C1 segment of cervical spinal cord (tissue), 14 donors: Measurements from ENCODE around the gene WSCD2.

Experiments
- DNase-seq, 14 donors: peaks; one replicate each; lab custom pipeline; 2025; lab: John Stamatoyannopoulos, UW

WSCD2 gene

DNA sequence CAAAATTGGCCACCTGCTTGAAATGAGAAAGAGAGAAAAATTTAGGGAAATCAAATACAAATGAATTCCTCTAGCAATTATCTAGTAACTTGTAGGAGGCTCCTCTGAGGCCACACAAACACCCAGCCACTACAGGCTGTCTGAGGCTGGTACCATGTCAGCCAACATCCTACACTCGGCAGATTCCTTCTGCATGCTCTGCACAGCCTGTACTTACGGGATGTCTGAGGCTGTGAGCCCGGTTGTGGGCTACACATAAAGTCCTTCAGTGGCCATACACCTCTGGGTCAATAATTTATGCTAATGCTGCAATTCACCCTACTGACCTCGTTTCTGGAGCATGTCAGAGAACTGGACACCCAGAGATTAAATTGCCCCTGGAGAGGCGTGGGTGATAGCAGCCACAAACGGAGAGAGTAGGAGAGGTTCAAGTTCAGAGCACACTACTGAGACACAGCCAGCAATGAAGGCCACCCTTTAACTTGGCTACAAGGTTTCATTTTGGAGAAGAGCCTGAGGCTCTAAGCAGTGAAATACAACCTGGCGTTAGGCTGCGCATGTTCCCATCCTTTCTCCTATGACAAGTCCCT lies 28.9 kb downstream of the WSCD2 start:
- DNase-seq = no peak

DNA sequence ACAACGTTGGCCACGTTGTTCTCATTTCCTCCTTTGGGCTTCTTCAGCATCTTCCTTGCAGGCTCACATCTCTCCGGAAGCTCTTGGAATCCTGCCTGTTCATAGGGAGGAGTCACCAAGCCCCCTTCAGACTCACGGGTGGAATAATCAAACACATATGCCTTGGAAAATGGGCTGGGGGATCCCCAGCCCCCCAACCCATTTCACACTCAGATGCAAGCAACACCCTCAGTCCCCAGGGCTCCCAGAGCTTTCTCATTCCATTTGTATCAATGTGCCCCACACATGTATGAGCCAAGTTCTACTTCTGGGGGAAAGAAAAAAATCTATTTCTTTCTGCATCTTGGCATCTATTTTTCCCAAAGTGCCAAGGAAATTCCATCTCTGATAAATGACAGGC lies 33.1 kb downstream of the WSCD2 start:
- DNase-seq = no peak

DNA sequence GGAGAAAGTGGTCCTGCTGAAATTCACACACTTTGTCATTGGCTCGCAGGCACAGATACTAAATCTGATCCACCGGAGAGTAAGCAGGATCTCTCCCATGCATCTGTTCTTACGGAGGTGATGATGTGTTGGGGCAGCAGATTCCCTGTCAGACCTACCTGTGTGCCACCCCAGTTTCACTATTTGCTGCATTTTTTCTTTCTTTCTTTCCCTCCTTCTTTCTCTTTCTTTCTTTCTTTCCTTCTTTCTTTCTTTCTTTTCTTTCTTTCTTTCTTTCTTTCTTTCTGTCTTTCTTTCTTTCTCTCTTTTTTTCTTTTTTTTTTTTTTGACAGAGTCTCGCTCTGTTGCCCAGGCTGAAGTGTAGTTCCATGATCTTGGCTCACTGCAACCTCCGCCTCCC lies 37.4 kb downstream of the WSCD2 start:
- no peak for DNase-seq

DNA sequence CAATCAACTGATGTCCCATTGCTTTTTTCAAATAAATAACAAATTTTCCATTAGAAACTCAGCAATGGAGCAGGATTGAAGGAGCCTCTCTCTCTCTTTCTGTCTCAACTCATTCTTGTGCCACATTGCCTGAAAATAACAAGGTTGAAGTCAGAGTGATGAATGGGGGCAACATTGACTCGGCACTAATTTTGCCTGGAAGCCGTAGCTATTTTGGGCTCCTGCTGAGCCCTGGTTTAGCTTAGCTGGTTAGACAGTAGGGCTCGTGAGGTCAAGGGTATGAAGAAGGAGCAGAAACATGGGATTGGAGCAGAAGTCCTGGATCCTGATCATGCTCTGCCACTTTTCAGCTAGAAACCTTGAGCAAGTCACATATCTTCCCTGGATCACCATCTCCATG lies 38.9 kb downstream of the WSCD2 start:
- no peak for DNase-seq

DNA sequence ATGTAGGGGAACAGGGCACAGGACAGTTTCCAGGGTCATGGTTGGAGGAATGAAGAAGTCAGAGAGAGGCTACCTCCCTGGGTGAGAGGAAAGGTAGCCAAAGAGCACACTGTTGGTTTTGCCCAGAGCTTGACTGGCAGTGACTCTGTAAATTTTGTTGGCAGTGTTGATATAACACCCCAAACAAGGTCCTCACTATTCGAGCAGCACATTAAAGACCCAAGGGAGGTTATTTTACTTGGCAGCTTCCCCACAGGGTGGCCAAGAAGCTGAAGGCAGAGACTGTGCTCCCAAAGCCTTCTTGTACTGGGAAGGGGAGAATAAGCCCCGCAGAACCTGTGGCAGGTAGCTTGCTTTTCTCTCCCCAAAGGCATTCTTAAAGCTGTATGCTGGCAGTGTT lies 40.6 kb downstream of the WSCD2 start:
- peak in 2 of 14 donors; percentile 16 to 26 for DNase-seq

DNA sequence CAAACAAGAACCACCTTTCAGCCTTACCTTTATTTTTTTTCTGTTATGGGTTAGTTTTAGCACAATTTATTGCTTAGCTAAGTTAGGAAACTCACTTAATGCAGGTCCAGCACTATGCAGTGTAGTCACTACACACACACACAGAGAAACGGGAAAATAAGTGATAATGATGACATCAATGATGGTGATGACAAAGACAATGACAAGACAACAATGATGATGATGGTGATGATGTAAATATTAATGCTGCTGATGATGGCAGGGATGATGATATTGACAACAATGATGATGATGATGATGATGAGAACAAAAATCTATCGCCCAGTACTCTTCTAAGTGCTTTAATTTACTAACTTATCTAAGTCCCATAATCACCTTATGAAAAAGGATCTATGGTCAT lies 41.1 kb downstream of the WSCD2 start:
- DNase-seq = no peak

DNA sequence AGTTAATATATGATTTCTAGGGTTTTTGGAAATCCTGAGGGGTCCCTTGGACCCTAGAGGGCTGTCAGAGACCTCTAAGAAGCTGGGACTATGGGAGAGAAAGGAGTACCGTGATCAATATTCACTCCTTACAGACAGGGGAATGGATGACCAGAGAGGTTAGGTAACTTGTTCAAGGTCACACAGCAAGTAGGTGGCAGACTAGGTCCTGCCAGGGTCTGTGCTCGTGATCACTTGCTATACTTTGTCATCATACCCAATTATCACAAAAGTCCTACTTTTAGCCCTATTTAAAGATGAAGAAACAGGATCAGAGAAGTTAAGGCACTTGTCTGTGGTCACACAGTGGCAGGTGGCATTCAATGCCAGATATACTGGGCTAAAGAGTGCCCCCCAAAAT lies 42.9 kb downstream of the WSCD2 start:
- DNase-seq = no peak

DNA sequence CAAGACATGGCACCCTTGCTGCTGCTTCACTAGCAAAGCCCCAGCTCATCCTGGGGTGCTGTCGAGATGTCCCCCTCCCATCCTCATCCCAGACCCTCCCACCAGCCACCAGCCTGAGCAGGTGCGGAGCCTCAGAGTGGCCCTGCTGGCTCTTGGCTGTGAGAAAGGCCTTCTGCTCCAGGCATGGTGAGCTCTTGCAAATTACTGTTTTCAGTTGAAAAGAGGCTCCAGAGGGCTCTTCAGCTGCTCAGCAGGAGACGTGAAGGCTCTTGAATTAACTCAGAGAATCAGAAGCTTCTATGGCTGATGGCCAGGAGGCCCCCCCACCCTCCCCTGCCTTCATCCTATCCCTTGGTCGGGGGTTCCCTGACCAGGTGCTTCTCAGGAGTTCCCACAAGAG lies 44.1 kb downstream of the WSCD2 start:
- DNase-seq = peak in 1 of 14 donors; percentile 85

DNA sequence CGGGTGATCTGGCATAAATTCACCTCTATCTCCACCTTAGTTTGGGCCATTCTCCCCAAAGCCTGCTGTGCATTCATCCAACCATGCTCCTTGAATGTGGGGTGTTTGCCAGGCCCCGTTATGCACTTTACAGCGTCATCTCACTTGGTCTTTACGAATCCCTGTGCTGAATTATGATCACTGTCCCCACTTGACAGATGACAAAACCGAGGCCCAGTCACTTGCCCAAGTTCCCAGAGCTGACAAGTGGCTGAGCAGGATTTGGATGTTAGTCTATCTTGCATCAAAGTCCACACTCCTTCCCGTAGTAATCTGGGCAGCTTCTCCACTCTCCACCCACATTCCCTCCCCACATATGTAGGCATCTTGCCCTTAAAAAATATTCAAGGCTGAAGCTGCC lies 44.8 kb downstream of the WSCD2 start:
- no peak for DNase-seq

DNA sequence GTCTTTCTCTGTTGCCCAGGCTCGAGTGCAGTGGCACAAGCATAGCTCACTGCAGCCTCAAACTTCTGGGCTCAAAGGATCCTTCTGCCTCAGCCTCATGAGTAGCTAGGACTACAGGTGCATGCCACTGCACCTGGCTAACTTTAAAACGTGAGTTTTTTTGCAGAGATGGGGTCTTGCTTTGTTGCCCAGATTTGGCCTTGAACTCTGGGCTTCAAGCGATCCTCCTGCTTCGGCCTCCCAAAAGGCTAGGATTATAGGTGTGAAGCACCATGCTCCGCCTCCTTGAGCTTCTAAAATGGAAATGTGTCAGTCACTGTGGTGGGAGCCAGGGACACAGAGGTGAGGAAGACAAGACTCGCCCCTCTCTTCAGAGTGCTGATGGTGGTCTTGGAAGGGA lies 45.6 kb downstream of the WSCD2 start:
- no peak for DNase-seq

DNA sequence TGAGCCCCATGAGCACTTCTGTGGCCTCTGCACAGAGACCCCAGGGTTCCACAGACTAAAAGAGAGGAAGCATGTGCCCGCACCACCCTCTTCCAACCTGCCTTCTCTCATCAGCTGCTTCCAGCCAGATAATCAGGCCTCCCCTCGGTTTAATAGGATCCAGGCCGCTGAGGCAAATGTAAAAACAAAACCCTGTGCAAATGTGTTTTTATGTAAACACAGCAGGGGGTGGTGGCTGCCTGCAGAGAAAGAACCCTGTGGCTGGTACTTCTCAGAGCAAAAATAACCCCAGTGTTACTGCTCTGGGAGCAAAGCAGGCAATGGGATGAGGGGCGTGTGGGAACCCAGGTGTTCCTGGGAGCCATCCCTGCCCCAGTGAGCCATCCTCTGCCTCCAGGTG lies 46.2 kb downstream of the WSCD2 start:
- peak in 1 of 14 donors; percentile 74 for DNase-seq

DNA sequence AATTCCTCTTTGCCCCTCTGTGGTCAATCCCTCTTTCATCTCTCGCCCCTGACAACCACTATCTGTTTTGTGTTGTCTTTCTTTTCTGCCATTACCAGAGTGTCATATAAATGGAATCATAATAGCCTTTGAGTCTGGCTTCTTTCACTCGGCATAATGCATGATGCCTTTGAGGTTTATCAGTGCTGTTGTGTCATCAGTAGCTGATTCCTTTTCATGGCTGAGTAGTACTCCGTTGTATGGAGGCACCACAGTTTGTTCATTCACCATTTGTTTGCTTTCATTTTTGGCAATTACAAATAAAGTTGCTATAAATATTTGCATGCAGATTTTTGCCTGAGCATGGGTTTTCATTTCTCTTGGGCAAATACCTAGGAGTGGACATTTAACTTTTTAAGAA lies 47.2 kb downstream of the WSCD2 start:
- DNase-seq = no peak

DNA sequence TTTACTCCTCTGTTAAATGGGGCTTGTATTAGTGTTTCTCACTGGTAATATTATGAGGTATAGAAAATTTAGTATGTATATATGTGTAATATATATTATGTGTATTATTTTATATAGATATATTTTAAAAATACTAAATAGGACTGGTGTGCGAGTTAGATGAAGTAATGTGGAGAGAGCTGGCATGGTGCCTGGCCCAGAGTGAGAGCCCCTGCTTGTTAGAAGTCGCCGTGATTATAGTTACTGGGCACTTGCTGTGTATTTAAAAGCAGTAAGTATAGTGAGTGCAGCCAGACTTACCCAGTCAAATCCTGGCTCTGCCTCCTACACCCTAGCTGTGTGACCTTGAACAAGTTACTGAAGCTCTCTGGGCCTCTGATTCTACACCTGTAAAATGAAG lies 48.0 kb downstream of the WSCD2 start:
- no peak for DNase-seq

DNA sequence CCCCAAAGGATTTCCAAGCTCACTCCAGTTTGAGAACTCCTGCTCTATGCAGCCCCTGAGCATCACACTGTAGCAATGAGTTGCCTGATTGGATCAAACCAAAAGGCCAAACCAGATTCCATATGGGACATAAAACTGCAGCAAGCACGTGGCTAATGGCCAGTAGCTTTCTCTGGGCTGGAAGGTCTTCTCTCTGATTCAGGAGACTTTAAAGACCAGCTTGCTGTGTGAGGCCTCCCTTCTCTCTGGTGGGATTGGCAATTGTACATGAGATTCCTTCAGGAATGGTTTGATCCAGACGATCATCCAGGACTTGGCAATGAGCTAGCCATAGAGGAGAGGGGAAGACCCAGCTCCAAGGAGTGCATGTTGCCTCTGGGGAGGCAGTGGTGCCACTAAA lies 50.2 kb downstream of the WSCD2 start:
- no peak for DNase-seq

DNA sequence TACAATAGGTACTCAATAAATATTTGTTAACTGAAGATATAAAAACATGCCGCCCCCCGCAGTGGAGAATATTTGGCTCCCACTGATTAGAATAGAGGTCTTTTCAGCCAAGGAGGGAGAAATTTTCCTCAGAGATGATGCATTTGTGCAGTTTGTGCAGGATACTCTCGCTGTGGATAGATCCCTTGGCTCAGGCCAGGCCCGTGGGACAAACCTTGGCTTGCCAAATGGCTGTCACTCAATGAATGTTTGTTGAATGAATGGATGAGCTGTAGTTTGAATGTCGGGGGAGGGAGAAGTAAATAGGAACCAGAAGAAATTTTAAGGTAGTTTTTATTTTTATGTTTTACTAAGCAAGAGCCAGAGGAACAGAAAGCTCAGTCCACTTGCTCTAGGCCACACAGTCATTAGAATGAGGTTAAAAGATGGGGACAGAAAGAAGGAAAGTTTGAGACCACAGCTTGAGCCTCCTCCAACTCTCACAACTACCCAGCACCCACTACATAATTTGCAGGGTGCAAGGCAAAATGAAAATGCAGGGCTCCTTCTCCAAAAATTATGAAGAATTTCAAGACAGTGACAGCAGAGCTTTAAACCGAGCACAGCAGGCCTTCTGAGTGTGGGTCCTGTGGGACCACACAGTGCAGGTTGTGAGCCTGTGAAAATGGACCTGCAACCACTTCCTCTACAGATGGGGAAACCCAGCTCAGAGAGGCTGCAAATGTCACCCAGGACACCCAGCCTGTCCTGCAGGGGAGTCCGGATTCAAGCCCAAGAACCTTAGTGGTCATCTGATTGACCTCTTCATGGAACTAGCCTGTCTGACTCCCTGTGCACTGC lies 51.4 kb downstream of the WSCD2 start:
- DNase-seq = peak in 1 of 14 donors; percentile 60

DNA sequence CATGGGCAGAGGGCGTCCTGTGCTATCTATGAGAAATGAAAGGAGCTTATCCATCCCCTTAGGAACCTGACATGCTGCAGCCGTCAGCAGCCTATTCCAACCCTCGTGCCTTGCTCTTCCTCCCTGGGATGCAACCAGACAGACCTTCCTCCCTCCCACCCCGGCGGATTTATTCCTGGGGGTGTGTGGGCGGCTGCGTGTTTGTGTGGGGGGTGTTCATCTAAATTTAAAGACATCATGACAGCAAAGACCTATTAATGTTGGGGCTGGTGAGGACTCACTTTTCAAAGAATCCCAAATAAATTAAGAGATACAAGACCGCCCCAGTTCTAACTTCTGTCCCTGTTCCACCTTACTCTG lies 52.0 kb downstream of the WSCD2 start:
- no peak for DNase-seq

DNA sequence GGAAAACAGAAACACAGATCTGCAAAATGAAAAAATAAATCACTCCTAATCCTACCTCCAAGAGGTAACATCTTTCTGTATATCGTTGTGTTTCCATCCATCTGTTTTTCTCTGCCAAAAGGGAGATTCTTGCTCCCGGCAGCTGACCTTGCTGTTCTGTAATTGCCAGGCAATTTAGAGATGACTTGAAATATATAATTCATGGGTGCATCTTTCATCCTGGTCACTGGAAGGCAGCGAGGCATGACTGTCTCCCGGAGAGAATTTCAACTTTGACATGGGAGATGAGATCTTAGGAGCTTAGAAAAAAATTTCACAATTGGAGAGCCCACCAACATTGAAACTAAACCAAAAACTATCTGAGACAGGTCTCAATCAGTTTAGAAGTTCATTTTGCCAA lies 53.0 kb downstream of the WSCD2 start:
- no peak for DNase-seq

DNA sequence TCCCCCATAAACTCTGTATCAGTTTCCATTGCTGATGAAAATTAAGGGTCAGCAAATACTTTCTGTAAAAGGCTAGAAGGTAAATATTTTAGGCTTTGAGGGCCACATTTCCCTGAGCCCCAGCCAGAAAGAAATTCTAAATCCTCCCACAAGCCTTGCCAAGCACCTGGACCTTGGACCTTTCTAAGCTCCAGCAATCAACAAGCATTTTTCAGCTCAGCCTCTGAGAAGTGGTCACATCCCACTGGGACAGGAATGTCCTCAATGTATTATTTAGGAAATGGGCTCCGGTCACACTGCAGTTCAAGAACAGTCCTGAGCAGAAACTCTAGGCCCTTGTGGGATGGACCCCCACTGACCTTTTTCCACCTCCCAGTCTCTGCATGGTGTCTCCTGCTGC lies 55.9 kb downstream of the WSCD2 start:
- DNase-seq = no peak

DNA sequence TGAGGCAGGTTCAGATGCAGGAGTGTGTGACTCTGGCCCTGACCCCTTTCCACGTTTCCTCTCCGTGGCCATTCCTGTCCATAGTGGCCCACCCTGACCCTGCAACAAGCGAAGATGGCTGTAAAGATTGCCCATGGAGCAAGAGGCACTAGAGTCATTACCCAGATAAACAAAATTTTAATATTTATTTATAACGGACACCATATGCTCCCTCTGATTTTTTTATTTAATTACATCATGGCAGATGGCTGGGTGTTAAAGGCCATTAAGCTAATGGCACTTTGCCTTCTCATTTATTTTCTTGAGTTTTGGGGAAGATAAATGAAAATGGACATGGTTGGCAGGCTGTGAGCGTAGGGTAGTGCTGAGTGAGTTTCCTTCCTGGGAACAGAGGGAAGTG lies 58.7 kb downstream of the WSCD2 start:
- peak in 1 of 14 donors; percentile 91 for DNase-seq

DNA sequence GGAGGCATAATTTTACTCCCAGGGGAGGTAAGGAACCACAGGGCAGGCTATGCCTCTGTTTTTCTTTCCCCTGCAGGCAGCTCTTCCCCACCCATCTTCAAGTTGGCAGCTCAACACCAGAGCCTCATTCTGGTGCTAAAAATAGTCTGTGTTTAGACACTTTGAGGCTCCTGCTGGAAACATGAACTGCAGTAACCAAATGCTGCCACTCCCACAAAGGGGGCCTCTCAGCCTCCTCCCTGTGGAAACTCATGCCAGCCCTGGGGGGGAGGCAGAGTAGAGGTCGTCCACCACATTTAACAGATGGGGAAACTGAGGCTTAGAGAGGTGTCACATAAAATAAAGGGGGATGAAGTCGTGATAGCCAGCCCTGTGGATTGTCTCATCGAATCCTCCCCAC lies 61.4 kb downstream of the WSCD2 start:
- peak in 3 of 14 donors; percentile 6 to 82 (median 11) for DNase-seq

DNA sequence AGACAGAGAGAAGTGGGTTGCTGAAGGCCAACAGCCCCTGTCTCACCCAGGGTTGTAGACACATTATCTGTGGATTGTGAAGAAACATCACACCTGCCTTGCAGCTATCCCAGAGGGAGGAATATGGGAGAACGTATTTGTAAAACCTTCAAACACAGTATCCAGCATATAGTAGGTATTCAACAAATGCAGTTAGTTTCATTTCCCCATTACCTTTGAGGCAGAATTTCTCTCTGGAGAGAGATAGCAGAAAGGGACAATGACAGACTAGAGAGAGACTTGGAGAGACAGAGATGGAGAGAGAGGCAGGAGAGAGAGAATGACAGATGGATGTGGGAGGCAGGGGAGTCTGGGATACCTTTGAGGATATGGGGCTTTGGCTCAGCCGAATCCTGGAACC lies 62.0 kb downstream of the WSCD2 start:
- DNase-seq = no peak

DNA sequence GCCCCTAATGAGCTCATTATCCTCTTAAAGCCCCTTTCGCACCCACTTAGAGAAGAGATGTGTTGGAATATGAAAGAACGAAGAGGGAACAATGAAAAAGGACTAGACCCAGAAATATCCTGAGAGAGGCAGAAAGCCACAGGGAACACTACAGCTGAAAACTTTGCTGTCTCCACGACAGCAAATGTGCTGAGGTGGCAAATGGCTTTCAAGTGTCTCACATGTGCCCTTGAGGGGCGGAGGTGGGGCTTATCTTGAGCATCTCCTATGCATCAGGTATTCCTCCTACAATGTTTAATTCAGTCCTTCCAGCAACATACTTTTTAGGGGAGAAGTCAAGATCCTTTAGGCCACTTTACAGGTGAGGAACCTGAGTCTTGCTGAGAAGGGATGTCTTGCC lies 62.9 kb downstream of the WSCD2 start:
- DNase-seq = no peak

DNA sequence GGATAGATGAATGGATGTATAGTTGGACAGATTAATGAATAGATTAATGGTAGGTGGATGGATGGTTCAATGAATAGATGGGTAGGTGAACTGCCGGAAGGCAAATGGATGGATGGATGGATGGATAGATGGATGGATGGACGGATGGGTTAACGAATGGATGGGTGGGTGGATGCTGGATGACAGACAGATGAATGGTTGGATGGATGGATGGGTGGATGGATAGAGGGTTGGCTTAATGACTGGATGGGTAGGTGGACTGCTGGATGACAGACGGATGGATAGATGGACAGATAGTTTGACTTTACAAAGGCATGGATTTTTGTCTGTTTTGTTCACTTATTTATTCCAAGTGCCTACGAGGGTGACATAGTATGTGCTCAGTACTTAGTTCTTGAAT lies 64.4 kb downstream of the WSCD2 start:
- DNase-seq = no peak

DNA sequence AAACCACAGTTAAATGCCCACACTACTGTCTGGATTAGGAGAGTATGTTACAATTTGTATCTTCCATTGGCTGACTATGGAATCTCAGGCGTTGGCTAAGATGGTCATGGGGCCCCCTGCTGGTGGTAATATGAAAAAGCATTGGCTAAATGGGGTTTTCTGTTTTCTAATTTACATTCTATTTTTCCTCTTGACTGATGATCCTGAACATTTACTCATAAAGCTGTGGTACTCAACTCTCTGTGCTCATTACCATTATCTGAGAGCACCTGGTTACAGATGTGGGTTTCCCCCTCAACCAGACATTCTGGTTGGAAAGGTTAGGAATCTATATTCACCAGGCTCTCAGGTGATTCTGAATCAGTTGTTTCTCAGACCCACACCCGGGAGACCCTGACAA lies 64.8 kb downstream of the WSCD2 start:
- DNase-seq = no peak
